Measurements from ENCODE around the gene LCE6A. TPM values are rescaled to one million over a fixed set of nuclear protein-coding genes. Genes with fewer than 3 reads are reported as not detected.

The LCE6A gene
- total RNA-seq, 2 donors from 2014 or later = not detected

DNA sequence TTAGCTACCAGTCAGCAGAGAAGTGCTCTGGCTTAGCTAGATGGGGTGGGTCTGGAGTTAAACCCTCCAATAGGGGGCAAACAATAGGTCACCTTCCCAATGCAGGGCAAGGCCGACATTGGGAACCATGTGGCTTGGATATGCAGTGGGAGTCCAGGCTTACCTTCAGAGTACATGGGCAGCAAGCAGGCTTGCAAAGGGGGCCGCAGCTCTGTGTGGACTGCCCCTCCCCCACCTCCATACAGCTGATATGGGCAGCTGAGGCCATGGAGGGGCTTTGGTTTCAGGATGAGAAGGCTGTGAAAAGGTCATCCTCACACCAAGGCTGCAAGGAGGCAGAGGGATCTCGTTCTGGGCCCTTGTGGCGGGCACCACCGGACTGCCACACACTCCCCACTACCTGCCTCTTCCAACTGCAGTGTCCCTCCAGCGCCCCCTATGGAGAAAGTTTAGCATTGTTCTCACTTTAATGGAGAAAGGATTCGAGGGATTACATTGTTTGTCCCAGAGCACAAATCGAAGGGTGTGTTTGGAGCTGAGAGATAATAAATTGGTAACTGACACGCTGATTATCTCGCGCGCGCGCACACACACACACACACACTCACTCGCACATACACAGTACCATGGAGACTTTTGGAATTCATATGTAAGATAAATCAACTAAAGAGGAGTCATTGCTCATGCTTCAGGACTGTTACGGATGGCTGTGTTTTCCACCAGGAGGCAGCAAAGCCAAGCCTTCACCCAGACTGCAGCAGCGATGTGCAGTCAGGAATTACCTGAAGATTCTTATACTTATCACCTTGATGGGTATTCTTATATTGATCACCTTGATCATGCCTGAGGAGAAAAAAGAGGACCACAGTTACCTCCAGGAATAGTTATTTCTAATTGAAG is 28.4 kb downstream of the LCE6A start:
- TF ChIP-seq POLR2A (IDR thresholded peaks at IDR 0.05) (no peak), CTCF (IDR thresholded peaks at IDR 0.05) (peak in 2 of 4 experiments; percentile 5 to 6)
- Histone ChIP-seq H3K27me3 (replicated peaks; ENCODE audit: insufficient read depth) (no peaks in the 10 kb centered on the region), H3K4me3 (no peak overlapping the region), H3K36me3 (no peaks in the 10 kb centered on the region), H3K4me1 (replicated peaks) (no peaks in the 10 kb centered on the region), H3K9me3 (no peaks in the 10 kb centered on the region), H3K27ac (no peak overlapping the region)
- intact Hi-C loops (cut with DNase I) = loop anchor here (2.0 kb wide), 1 partner anchor 352 kb away; no protein-coding TSS in a partner anchor
- no peak for DNase-seq (ENCODE audit: low spot score)
- 51% methylated on average over 17 of the region's 17 CpGs for WGBS

GRCh38 chr1:152871731-152872126 is 29.1 kb downstream of the LCE6A start:
- Histone ChIP-seq H3K4me3 (no peak overlapping the region), H3K36me3 (no peaks in the 10 kb centered on the region), H3K9me3 (no peaks in the 10 kb centered on the region), H3K4me1 (replicated peaks) (no peaks in the 10 kb centered on the region), H3K27ac (no peak overlapping the region), H3K27me3 (replicated peaks; ENCODE audit: insufficient read depth) (no peaks in the 10 kb centered on the region)
- TF ChIP-seq POLR2AphosphoS5 (IDR thresholded peaks at IDR 0.05) (no peak), CTCF (IDR thresholded peaks at IDR 0.05) (no peak), POLR2A (IDR thresholded peaks at IDR 0.05) (no peak)
- intact Hi-C loops (cut with DNase I) = loop anchor here (2.0 kb wide), 1 partner anchor 351 kb away; no protein-coding TSS in a partner anchor
- no peak for DNase-seq (ENCODE audit: low spot score)
- 85% methylated on average over 6 of the region's 6 CpGs for WGBS

- intact Hi-C loops (cut with DNase I) = no loop called here
- no peaks in the 10 kb centered on the region for H3K27me3 ChIP-seq (replicated peaks; ENCODE audit: insufficient read depth)
- TF ChIP-seq POLR2AphosphoS5 (IDR thresholded peaks at IDR 0.05) (no peak), POLR2A (IDR thresholded peaks at IDR 0.05) (no peak), CTCF (IDR thresholded peaks at IDR 0.05) (no peak)
- no peaks in the 10 kb centered on the region for H3K9me3 ChIP-seq
- no peaks in the 10 kb centered on the region for H3K36me3 ChIP-seq
- no peak overlapping the region for H3K4me3 ChIP-seq
- H3K27ac ChIP-seq = no peak overlapping the region
- no peaks in the 10 kb centered on the region for H3K4me1 ChIP-seq (replicated peaks)
- DNase-seq (ENCODE audit: low spot score) = no peak
Observed at GRCh38 chr1:152873495-152873894, 30.8 kb downstream of the LCE6A start.

DNA sequence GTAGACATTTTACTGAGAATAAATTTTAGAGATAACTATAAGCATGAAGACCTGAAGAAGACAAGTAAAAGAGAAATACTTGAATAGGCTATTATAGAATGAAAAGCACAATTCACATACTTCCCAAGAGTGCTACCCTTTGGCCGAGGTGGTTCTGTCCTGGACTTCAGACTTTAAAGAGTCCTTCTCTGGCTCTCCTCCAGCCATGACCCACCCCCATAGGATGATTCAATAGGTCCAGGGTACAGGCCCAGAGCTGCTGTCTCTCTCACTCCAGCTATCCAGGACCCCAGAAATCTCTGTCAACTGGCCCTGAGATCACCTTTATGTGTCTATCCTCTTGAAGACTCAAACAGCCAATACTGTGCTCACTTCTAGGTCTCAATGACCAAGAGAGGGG is 34.2 kb downstream of the LCE6A start:
- DNase-seq (ENCODE audit: low spot score) = no peak
- Histone ChIP-seq H3K27me3 (replicated peaks; ENCODE audit: insufficient read depth) (no peaks in the 10 kb centered on the region), H3K36me3 (no peaks in the 10 kb centered on the region), H3K9me3 (no peaks in the 10 kb centered on the region), H3K4me1 (replicated peaks) (no peaks in the 10 kb centered on the region), H3K27ac (no peak overlapping the region), H3K4me3 (no peak overlapping the region)
- WGBS = 95% methylated on average over 1 of the region's 1 CpG
- TF ChIP-seq POLR2A (IDR thresholded peaks at IDR 0.05) (no peak), CTCF (IDR thresholded peaks at IDR 0.05) (no peak), POLR2AphosphoS5 (IDR thresholded peaks at IDR 0.05) (no peak)
- intact Hi-C loops (cut with DNase I) = no loop called here

DNA sequence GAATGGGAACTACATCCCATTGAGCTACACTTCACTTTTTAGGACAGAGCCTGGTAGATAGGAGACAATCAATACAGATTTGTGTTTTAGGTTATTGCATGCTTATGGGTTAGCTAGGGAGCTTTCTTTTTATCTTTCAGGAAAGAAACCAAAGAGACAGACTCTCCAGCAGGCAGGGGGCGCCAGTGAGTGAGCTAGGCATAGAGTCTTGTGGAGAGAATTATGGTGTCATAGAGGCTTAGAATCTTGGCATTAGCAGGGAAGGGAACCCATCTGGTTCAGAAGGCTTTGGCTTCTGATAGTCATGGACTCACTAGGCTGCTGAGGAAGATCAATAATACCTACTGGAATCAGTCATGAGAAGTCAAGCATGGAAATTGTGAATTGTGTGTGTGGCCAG is 35.4 kb downstream of the LCE6A start, which contains the start of gene SMCP:
TSS of gene SMCP (plus strand) at position 281 of the 400 bp plus-strand sequence. CDS start 6,101 bp downstream, outside the sequence.
- Histone ChIP-seq H3K4me1 (replicated peaks) (no peaks in the 10 kb centered on the region), H3K27me3 (replicated peaks; ENCODE audit: insufficient read depth) (no peaks in the 10 kb centered on the region), H3K36me3 (no peaks in the 10 kb centered on the region), H3K27ac (no peak within 1 kb of the TSS), H3K9me3 (no peaks in the 10 kb centered on the region), H3K4me3 (no peak within 1 kb of the TSS)
- WGBS = 9% methylated on average over 1 of the region's 1 CpG
- TF ChIP-seq POLR2A (IDR thresholded peaks at IDR 0.05) (no peak), POLR2AphosphoS5 (IDR thresholded peaks at IDR 0.05) (no peak), CTCF (IDR thresholded peaks at IDR 0.05) (no peak)
- DNase-seq (ENCODE audit: low spot score) = no peak
- intact Hi-C loops (cut with DNase I) = no loop called here

All from prostate gland (tissue), 2 donors.